Trophoblast cell (in vitro differentiated cells and primary cell): ENCODE measurements around the gene MLXIPL. TPM values are rescaled to one million over a fixed set of nuclear protein-coding genes. Genes with fewer than 3 reads are reported as not detected.

Experiments
- DNase-seq, 2 donors: peaks; one replicate each; pipeline ENCODE4 v3.0.0-alpha.2; 2016
- H2AFZ ChIP-seq: 2 replicates; pipeline ENCODE4 v1.6.1; 2013; ENCODE audit warnings: low read length, moderate library complexity, mild to moderate bottlenecking; ENCODE audit not compliant: insufficient read depth, poor library complexity
- H2AK5ac ChIP-seq: 2 replicates; pipeline ENCODE4 v1.6.1; 2013; ENCODE audit warnings: mild to moderate bottlenecking, low read length
- H2BK120ac ChIP-seq: 2 replicates; pipeline ENCODE4 v1.6.1; 2013; ENCODE audit warnings: low read length, mild to moderate bottlenecking, moderate library complexity; ENCODE audit not compliant: insufficient read depth, poor library complexity
- H2BK12ac ChIP-seq: 2 replicates; pipeline ENCODE4 v1.6.1; 2013; ENCODE audit warnings: mild to moderate bottlenecking, low read length, moderate library complexity
- H2BK5ac ChIP-seq: 2 replicates; pipeline ENCODE4 v1.6.1; 2013; ENCODE audit warnings: low read length, low read depth, moderate library complexity, mild to moderate bottlenecking; ENCODE audit not compliant: poor library complexity
- H3K14ac ChIP-seq: 2 replicates; pipeline ENCODE4 v1.6.1; 2013; ENCODE audit warnings: mild to moderate bottlenecking, low read length
- H3K18ac ChIP-seq: 2 replicates; pipeline ENCODE4 v1.6.1; 2013; ENCODE audit warnings: mild to moderate bottlenecking, low read length
- H3K23ac ChIP-seq: 2 replicates; pipeline ENCODE4 v1.6.1; 2013; ENCODE audit warnings: low read length
- H3K27ac ChIP-seq: 2 replicates; pipeline ENCODE4 v1.5.1; 2013; ENCODE audit warnings: low read depth, mild to moderate bottlenecking, inconsistent platforms, low read length, moderate library complexity
- H3K27me3 ChIP-seq: 2 replicates; pipeline ENCODE4 v1.6.1; 2013; ENCODE audit warnings: inconsistent platforms, mild to moderate bottlenecking, low read length, moderate library complexity; ENCODE audit not compliant: insufficient read depth
- H3K36me3 ChIP-seq, 2 experiments: 1 replicate in 1 of 2; 2 replicates in 1 of 2; pipeline ENCODE4 v1.6.1; 2013; ENCODE audit warnings: low read length in 2 of 2, mild to moderate bottlenecking in 2 of 2, moderate library complexity in 1 of 2; ENCODE audit not compliant: insufficient read depth in 2 of 2, control insufficient read depth in 1 of 2
- H3K4ac ChIP-seq: 2 replicates; pipeline ENCODE4 v1.6.1; 2013; ENCODE audit warnings: low read depth, mild to moderate bottlenecking, low read length, moderate library complexity
- H3K4me1 ChIP-seq, 2 experiments: 1 replicate in 1 of 2; 2 replicates in 1 of 2; pipeline ENCODE4 v1.6.1; 2013; ENCODE audit warnings: low read length in 2 of 2, mild to moderate bottlenecking in 2 of 2, moderate library complexity in 1 of 2; ENCODE audit not compliant: insufficient read depth in 2 of 2, control insufficient read depth in 1 of 2
- H3K4me2 ChIP-seq: 2 replicates; pipeline ENCODE4 v1.6.1; 2013; ENCODE audit warnings: inconsistent platforms, mild to moderate bottlenecking, low read length, moderate library complexity
- H3K4me3 ChIP-seq: 2 replicates; pipeline ENCODE4 v1.5.1; 2013; ENCODE audit warnings: mild to moderate bottlenecking, low read depth, low read length, inconsistent platforms
- H3K79me1 ChIP-seq: one replicate; pipeline ENCODE4 v1.6.1; 2013; ENCODE audit warnings: low read length
- H3K79me2 ChIP-seq: 2 replicates; pipeline ENCODE4 v1.6.1; 2013; ENCODE audit warnings: low read length, mild to moderate bottlenecking; ENCODE audit not compliant: control insufficient read depth, insufficient read depth, poor library complexity
- H3K9ac ChIP-seq: 2 replicates; pipeline ENCODE4 v1.6.1; 2013; ENCODE audit warnings: mild to moderate bottlenecking, low read length
- H3K9me3 ChIP-seq: 2 replicates; pipeline ENCODE4 v1.6.1; 2013; ENCODE audit warnings: low read depth, mild to moderate bottlenecking, control low read depth, inconsistent platforms, low read length; ENCODE audit not compliant: insufficient read depth
- H4K12ac ChIP-seq: 2 replicates; pipeline ENCODE4 v1.6.1; 2013; ENCODE audit warnings: low read depth, mild to moderate bottlenecking, low read length, moderate library complexity
- H4K8ac ChIP-seq: 2 replicates; pipeline ENCODE4 v1.6.1; 2013; ENCODE audit warnings: low read depth, mild to moderate bottlenecking, low read length, moderate library complexity
- H4K91ac ChIP-seq: one replicate; pipeline ENCODE4 v1.6.1; 2013; ENCODE audit warnings: low read depth, mild to moderate bottlenecking, low read length, moderate library complexity
- WGBS: extraction: QIAGEN DNeasy Blood & Tissue Kit; methylation state at CpG from one replicate; pipeline ENCODE4 v1.1.7; 2013; ENCODE audit warnings: missing lambda C conversion rate; ENCODE audit not compliant: insufficient read length, insufficient coverage; ENCODE audit errors: extremely low coverage; 5-methylcytosine and 5-hydroxymethylcytosine counted together
- polyA plus RNA-seq: library from polyadenylated mRNA; stranded (reverse); fragments of 200-250 nt; gene quantifications from 2 replicates; pipeline ENCODE4 v1.2.3, GENCODE V29; 2013

MLXIPL gene, protein sequence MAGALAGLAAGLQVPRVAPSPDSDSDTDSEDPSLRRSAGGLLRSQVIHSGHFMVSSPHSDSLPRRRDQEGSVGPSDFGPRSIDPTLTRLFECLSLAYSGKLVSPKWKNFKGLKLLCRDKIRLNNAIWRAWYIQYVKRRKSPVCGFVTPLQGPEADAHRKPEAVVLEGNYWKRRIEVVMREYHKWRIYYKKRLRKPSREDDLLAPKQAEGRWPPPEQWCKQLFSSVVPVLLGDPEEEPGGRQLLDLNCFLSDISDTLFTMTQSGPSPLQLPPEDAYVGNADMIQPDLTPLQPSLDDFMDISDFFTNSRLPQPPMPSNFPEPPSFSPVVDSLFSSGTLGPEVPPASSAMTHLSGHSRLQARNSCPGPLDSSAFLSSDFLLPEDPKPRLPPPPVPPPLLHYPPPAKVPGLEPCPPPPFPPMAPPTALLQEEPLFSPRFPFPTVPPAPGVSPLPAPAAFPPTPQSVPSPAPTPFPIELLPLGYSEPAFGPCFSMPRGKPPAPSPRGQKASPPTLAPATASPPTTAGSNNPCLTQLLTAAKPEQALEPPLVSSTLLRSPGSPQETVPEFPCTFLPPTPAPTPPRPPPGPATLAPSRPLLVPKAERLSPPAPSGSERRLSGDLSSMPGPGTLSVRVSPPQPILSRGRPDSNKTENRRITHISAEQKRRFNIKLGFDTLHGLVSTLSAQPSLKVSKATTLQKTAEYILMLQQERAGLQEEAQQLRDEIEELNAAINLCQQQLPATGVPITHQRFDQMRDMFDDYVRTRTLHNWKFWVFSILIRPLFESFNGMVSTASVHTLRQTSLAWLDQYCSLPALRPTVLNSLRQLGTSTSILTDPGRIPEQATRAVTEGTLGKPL
- polyA plus RNA-seq = 0.19 and 0.26 TPM in 2 replicates

DNA sequence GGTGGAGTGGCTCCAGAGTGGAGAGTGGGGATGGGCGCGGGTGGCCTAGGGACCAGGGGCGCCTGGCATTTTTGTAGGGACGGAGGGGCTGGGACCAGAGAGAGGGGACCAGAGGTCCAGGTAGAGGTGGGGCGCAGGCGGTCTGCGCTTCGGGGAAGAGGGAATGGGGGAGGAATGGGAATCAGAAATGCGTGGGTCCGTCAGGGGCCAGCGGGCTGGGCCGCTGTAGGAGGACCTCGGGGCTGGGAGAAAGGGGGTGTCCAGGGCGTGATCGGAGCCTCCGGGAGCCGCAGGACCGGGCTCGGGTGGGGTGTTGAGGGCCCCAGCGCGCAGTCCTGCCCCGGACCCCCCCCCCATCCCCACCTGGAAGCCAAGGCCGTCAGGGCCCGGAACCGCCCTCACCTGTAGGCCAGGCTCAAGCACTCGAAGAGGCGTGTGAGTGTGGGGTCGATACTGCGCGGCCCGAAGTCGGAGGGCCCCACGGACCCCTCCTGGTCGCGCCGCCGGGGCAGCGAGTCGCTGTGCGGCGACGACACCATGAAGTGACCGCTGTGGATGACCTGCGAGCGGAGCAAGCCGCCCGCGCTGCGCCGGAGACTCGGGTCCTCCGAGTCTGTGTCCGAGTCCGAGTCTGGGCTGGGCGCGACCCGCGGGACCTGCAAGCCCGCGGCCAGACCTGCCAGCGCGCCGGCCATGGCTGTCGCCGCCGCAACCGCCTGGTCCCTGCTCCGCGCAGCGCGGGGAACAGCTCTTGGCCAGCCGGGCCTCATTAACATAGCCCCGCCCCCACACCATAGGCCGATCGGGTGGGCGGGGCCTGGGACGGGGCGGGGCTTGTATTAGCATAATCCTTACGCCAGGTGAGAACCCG lies at the start of gene MLXIPL:
MLXIPL (minus strand) TSS at position 725 of the 871 bp plus-strand sequence; CDS start at position 695, 30 bp downstream.
- H4K12ac ChIP-seq = no peak within 1 kb of the TSS
- H3K18ac ChIP-seq = no peak within 1 kb of the TSS
- no peaks in the 10 kb centered on the region for H3K79me2 ChIP-seq
- H3K4me2 ChIP-seq = peak within 1 kb of the TSS; percentile 95
- no peak within 1 kb of the TSS for H4K91ac ChIP-seq
- WGBS = no CpG with 5 or more reads among the region's 80 CpGs
- H3K9ac ChIP-seq = no peak within 1 kb of the TSS
- H3K27ac ChIP-seq = no peak within 1 kb of the TSS
- H3K79me1 ChIP-seq = no peaks in the 10 kb centered on the region
- no peaks in the 10 kb centered on the region for H3K36me3 ChIP-seq
- H3K4me1 ChIP-seq = peaks cover 0 to 14% of the 10 kb centered on the region in 2 experiments
- DNase-seq = peak; percentile 74 to 89
- H3K4me3 ChIP-seq = peak within 1 kb of the TSS; percentile 64
- H2BK12ac ChIP-seq = no peak within 1 kb of the TSS
- no peak within 1 kb of the TSS for H2AK5ac ChIP-seq
- H3K23ac ChIP-seq = no peak within 1 kb of the TSS
- H3K9me3 ChIP-seq = no peaks in the 10 kb centered on the region
- H3K14ac ChIP-seq = no peak within 1 kb of the TSS
- peak within 1 kb of the TSS; percentile 44 for H2AFZ ChIP-seq
- H4K8ac ChIP-seq = no peak within 1 kb of the TSS
- H3K27me3 ChIP-seq = peaks cover 19% of the 10 kb centered on the region
- H2BK5ac ChIP-seq = no peak within 1 kb of the TSS
- H2BK120ac ChIP-seq = no peak within 1 kb of the TSS
- H3K4ac ChIP-seq = no peak within 1 kb of the TSS

DNA sequence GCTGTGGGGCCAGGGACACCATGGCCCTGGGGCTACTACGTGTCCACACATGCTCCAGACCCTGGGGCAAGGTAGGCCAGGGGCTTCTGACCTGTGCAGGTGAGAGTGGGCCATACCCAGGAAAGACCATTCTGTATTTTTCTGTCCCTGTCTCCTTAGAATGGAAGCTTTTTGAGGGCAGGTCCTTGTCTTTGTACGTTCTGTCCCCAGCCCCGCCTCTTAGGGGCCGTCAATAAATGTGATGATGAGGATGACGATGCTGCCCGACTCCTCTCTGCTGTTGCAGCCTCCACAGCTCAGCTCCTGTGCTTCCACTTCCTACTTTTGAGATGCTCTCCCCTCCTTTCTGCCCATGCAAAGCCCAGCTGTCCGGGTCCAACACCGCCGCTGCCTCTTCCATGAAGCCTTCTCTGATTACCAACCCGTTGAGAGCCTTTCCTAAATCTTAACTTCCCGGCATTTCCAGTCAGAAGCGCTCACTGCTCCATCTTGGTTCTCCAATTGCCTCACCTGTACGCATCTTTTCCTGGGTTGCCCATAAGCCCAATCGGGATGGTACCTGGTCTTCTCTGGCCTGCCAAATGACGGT lies 47.6 kb upstream of the MLXIPL start:
- WGBS = no CpG with 5 or more reads among the region's 15 CpGs
- DNase-seq = no peak

GRCh38 chr7:73671322-73671661 lies 47.0 kb upstream of the MLXIPL start:
- Histone ChIP-seq H3K9ac (no peak overlapping the region), H2BK120ac (no peak overlapping the region), H3K27ac (no peak overlapping the region), H3K27me3 (no peaks in the 10 kb centered on the region), H3K9me3 (peaks cover 5% of the 10 kb centered on the region), H3K18ac (no peak overlapping the region), H3K4me1 (peaks cover 0 to 3% of the 10 kb centered on the region in 2 experiments), H3K36me3 (no peaks in the 10 kb centered on the region), H4K12ac (no peak overlapping the region), H3K4me3 (no peak overlapping the region), H3K79me2 (no peaks in the 10 kb centered on the region), H3K14ac (no peak overlapping the region), H3K79me1 (no peaks in the 10 kb centered on the region), H3K4me2 (no peak overlapping the region), H3K23ac (no peak overlapping the region), H4K91ac (no peak overlapping the region), H2BK5ac (no peak overlapping the region), H2AK5ac (no peak overlapping the region), H2BK12ac (no peak overlapping the region), H2AFZ (no peak overlapping the region), H3K4ac (no peak overlapping the region), H4K8ac (no peak overlapping the region)
- DNase-seq = no peak
- no CpG with 5 or more reads among the region's 12 CpGs for WGBS

More for the DNA sequence above, 47.6 kb upstream of the MLXIPL start:
- no peak overlapping the region for H3K14ac ChIP-seq
- no peak overlapping the region for H4K12ac ChIP-seq
- no peak overlapping the region for H3K9ac ChIP-seq
- H2BK12ac ChIP-seq = no peak overlapping the region
- no peaks in the 10 kb centered on the region for H3K27me3 ChIP-seq
- no peak overlapping the region for H2AFZ ChIP-seq
- H3K9me3 ChIP-seq = peaks cover 5% of the 10 kb centered on the region
- H2AK5ac ChIP-seq = no peak overlapping the region
- H3K79me1 ChIP-seq = no peaks in the 10 kb centered on the region
- no peak overlapping the region for H3K4me2 ChIP-seq
- peaks cover 0 to 3% of the 10 kb centered on the region in 2 experiments for H3K4me1 ChIP-seq
- H4K8ac ChIP-seq = no peak overlapping the region
- H3K27ac ChIP-seq = no peak overlapping the region
- H3K23ac ChIP-seq = no peak overlapping the region
- no peaks in the 10 kb centered on the region for H3K36me3 ChIP-seq
- H3K4me3 ChIP-seq = no peak overlapping the region
- no peak overlapping the region for H2BK5ac ChIP-seq
- no peaks in the 10 kb centered on the region for H3K79me2 ChIP-seq
- no peak overlapping the region for H2BK120ac ChIP-seq
- H3K18ac ChIP-seq = no peak overlapping the region
- no peak overlapping the region for H3K4ac ChIP-seq
- H4K91ac ChIP-seq = no peak overlapping the region
